ENCODE measurements around the gene ELF2. TPM values are rescaled to one million over a fixed set of nuclear protein-coding genes. Genes with fewer than 3 reads are reported as not detected.
A peak's percentile ranks its signal among the peaks of the same experiment; 100 is the strongest.

ELF2 gene
- total RNA-seq, 1 donor, result 45.8 TPM

GRCh38 chr4:139154538-139154937 lies 22.5 kb downstream of the ELF2 start:
- no peak for TF ChIP-seq CTCF (IDR thresholded peaks at IDR 0.05; ENCODE audit: insufficient read depth, low read depth, low read length)

GRCh38 chr4:139154134-139154421 lies 22.9 kb downstream of the ELF2 start:
- no peak for TF ChIP-seq CTCF (IDR thresholded peaks at IDR 0.05; ENCODE audit: insufficient read depth, low read depth, low read length)
- no peak for DNase-seq (ENCODE audit: low read depth)
- no peak overlapping the region for H3K4me3 ChIP-seq (ENCODE audit: low read depth, low read length)

More at GRCh38 chr4:139154538-139154937, 22.5 kb downstream of the ELF2 start:
- DNase-seq (ENCODE audit: low read depth), result no peak
- H3K4me3 ChIP-seq (ENCODE audit: low read depth, low read length), result no peak overlapping the region

- peak; percentile 7 for DNase-seq (ENCODE audit: low read depth)
- no peak for TF ChIP-seq CTCF (IDR thresholded peaks at IDR 0.05; ENCODE audit: insufficient read depth, low read depth, low read length)
- no peak overlapping the region for H3K4me3 ChIP-seq (ENCODE audit: low read depth, low read length)
Measured at GRCh38 chr4:139153411-139154133, 23.4 kb downstream of the ELF2 start.

- DNase-seq (ENCODE audit: low read depth), result no peak
- H3K4me3 ChIP-seq (ENCODE audit: low read depth, low read length), result no peak overlapping the region
- no peak for TF ChIP-seq CTCF (IDR thresholded peaks at IDR 0.05; ENCODE audit: insufficient read depth, low read depth, low read length)
Measured at GRCh38 chr4:139152249-139152648, 24.8 kb downstream of the ELF2 start.

- no peak for DNase-seq (ENCODE audit: low read depth)
- no peak overlapping the region for H3K4me3 ChIP-seq (ENCODE audit: low read depth, low read length)
- TF ChIP-seq CTCF (IDR thresholded peaks at IDR 0.05; ENCODE audit: insufficient read depth, low read depth, low read length), result no peak
Measured at GRCh38 chr4:139146926-139147629, 29.9 kb downstream of the ELF2 start.

- DNase-seq (ENCODE audit: low read depth), result no peak
- no peak overlapping the region for H3K4me3 ChIP-seq (ENCODE audit: low read depth, low read length)
- no peak for TF ChIP-seq CTCF (IDR thresholded peaks at IDR 0.05; ENCODE audit: insufficient read depth, low read depth, low read length)
Measured at GRCh38 chr4:139145552-139145932, 31.5 kb downstream of the ELF2 start.
